Inferior parietal cortex (tissue), 1 donor: ENCODE data around the gene SUMO3.

Experiments used
- DNase-seq: peaks from one replicate; pipeline ENCODE4 v3.0.0-alpha.2; 2016; ENCODE audit errors: extremely low spot score

The SUMO3 gene

GRCh38 chr21:44779417-44780136 is 38.3 kb downstream of the SUMO3 start:
- DNase-seq = no peak

DNA sequence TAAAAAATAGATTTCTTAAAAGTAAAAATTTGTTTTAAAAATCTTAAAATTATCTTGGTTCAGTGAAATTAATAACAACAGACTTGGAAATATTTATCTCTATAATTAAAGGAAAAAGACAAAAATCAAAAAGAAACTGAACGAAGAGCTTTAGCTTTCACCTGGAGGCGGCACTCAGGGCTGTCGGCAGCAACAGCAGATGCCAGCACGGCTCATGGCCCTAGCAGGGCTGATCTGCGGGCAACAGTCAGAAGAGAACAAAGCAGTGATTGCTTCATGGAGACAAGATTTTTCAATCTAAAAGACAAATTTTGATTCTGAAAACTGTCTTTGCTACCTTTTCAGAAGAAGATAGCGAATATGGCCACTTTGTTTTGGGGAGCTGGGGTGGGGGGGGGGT is 38.9 kb downstream of the SUMO3 start:
- DNase-seq = no peak

- no peak for DNase-seq
These were observed 39.4 kb downstream of the SUMO3 start for GRCh38 chr21:44778499-44778911.

- DNase-seq = no peak
These were observed 39.8 kb downstream of the SUMO3 start for GRCh38 chr21:44778094-44778493.

DNA sequence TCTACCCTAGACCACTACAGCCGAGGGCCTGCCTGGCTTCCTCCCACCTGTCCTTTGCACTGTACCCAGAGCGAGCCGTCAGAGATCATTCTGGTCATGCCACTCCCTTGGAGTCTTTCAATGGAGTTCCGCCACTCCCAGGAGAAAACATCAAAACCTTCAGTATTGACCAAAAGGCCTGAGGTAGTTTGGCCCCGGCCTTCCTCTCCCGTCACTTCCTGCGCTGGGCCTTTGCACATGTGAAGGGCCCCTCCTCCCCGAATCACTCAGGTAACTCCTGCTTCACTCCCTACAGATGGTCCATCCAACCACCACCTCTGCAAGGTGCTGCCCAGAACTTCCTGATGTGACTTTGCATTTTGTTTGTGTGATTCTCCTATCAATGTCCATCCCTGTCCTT is 42.9 kb downstream of the SUMO3 start:
- DNase-seq = no peak

DNA sequence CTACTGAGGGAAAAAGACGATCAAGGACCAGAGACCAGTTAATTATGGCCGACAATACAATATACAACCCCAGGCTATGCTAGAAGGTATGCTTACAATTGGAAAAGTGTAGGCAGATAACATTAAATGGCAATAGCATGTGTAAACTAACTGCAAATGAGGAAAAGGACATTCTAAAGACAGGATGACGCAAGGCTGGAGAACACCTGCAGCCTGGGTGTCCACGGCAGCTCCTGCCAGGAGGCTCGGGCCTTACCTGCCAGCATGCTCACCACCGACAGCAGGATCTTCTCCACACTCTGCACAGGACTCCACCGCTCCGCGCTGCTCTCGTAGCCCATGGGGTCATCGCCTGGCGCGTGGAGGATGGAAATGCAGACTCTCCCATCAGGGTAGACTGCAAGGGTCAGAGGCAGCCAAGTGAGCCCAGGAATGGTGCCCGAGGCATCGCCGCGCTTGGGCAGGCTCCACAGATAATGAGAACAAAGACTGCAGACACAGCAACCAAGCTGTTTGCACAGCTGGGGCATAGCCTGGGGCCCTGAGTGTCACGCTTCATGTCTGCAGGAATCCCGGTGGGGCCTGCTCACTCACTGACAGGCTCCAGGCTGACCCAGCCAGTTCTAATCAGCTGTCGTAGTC is 44.5 kb downstream of the SUMO3 start:
- DNase-seq = no peak

DNA sequence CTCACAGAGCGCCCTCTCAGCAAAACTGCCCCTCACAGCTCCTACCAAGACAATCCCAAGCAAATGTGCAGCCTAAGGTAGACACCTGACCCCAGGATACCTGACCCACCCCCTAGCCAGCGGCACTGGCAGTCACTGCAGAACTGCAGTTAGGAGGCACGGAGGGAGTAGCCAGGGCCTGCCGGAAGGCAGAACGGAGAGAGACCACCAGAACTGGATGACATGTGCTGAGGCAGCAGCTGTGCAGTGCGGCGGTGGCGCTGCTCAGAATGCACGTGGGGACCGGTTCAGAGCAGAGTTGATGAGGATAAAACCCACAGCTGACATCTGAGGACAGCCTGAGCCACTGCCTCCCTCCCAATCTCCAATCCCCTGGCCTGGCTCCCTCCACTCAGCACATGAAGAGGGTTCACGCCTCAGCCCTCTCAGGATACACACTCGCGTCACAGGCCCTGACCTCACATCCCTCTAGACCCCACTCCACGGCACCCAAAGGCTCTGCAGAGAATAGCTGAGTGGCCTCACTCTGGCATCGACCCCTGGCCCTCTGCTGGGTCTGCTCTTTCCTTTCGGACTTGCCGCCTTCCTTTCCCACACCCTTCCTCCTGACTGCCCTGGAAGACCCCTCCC is 45.9 kb downstream of the SUMO3 start:
- no peak for DNase-seq

- DNase-seq = no peak
These were observed 49.7 kb downstream of the SUMO3 start for GRCh38 chr21:44767834-44768831.

DNA sequence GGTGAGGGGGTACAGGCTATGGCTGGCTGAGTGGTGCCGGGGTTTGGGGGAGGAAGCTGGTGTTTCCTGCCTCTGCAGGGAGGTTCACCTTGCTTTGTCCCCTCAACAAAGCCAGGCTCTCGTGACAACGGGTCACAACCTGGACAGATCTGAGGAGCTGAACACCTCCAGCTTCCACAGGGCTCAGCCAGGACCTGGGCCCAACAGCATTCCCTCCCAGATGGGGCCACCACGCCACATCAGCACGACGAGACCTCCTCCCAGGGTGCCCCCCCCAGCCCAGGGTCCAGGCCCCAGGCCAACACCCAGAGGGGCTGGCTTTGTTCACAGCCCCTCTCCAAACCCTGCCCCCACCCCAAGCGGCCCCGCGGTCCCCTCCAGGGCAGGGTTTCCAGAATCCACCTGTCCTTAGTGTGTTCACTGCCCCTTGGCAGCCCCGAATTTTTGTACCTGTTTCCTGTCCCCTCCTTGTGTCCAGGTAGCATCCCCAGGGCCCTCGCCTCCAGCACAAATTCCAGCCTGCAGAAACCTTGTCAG is 51.0 kb downstream of the SUMO3 start:
- DNase-seq = no peak

DNA sequence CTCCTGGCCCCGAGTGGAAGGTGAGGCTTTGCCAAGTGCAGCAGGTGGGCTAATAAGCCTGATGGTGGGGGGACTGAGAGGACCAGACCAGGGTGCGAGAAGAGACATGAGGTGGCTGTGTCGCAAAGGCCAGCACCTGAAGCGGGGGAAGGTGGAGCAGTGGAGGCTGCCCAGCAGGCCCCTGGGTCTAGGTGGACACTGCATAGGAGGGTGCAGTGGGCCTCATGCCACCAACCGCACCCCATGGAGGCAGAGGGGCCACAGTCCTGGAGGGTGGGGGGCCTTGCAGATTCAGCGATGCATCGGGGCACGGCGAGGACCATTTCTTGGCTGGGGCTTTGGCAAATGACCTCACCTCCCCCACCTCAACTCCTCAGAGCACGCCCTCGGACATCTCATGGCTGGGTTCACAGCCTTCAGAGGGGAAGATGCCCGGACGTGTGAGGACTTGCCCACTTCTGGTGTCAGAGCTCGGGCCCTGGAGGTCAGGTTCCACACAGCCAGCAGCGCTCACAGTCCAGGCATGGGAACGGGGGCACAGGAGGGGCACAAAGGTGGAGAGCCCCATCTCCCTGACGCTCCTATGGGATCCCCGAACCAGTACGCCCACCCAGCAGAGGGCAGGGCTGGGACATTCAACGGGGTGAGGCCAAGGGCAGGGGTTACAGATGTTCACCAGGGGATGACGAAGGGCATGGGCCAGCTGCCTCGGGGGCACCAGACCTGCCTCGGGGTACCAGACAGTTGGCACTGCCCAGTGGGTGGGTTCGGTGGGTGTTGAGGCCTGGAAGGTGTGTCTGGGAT is 51.6 kb downstream of the SUMO3 start:
- no peak for DNase-seq

DNA sequence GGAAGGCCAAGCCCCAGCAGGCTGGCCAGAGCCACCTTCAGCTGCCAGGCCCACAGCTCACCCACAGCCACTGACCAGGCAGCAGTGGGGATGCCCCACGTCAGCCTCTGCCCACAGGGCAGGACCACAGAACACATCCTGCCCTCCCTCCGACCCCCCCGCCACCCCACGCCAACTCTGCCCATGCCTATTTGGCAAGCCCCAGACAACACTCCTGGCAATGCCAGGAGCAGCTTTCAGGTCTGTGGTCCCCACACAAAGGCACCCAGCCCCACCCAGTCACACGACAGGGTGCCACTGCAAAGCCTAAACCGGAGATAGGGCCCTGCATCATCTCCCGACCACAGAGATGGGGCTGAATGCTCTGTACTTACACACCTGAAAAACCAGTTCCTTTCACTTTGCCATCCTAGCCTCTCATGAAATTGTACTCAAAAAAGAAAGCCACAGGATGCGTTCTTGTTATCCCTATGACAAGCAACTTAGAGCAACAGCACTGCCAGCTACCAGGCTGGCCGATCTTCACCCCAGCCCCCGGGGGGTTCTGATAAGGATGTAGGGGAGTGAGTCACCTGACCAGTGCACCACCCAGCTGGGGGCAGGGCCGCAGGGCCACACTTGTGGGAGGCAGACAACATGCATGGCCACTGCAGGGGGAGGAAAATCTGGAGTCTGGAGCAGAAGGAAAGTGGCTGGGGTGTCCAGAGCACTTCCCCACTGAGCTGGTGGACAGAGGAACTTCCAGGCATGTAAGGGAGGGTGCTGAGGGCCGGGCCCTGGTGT is 52.4 kb downstream of the SUMO3 start:
- DNase-seq = no peak

- DNase-seq = no peak
These were observed 53.3 kb downstream of the SUMO3 start for GRCh38 chr21:44764319-44765230.

GRCh38 chr21:44763451-44764318 is 54.2 kb downstream of the SUMO3 start:
- no peak for DNase-seq

DNA sequence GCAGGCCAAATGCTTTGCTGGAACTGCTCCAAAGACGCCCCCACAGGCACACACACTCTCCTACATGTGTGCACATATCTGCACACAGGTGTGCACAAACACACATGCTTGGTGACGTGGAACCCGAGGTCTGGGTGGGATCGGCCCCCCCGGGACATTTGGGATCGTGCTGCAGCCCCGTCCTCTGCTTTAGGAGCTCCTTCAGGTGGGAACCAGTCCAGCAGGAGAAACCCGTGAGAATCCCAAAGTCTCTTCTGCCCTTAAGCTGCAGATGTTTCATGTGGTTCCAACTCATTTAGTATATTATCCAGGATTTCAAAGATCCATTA is 54.8 kb downstream of the SUMO3 start:
- no peak for DNase-seq

- DNase-seq = no peak
These were observed 55.4 kb downstream of the SUMO3 start for GRCh38 chr21:44762221-44763049.

DNA sequence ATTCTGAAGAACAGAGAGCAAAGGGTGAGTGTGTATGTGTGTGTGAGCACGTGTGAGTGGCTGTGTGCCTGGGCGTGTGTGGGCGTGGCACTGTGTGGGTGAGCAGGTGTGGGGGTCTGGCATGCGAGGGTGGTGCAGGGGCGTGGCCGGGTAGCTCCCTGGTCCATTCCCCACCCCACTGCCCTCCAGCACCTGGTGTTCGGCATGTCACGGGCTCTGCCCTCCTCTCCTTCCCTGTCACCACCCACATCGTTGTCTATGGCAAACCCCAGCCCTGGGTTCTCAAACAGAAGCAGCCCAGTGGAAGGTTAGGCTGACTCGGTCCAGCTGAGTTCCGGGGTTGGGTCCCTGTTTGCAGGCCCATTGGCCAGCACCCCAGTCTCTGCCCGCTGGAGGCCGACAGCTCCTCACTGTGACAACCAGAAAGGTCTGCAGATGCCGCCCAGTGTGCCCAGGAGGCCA is 56.1 kb downstream of the SUMO3 start:
- no peak for DNase-seq
